GM12892 (cell line): ENCODE results near the gene AP2B1.

Source experiments
- POLR2A ChIP-seq: IDR thresholded peaks from 2 replicates; pipeline ENCODE4 v1.6.1; 2011; ENCODE audit warnings: low read depth, low read length, control low read depth
- POLR2AphosphoS5 ChIP-seq: IDR thresholded peaks from 2 replicates; pipeline ENCODE4 v1.6.1; 2011; ENCODE audit warnings: low read depth, low read length, control low read depth
- TAF1 ChIP-seq: IDR thresholded peaks from 2 replicates; pipeline ENCODE4 v1.6.1; 2011; ENCODE audit warnings: low read depth, mild to moderate bottlenecking, control low read depth, low read length, borderline replicate concordance

GRCh38 chr17:35578929-35579432 is 8.1 kb upstream of the AP2B1 start:
- TF ChIP-seq POLR2A (no peak), POLR2AphosphoS5 (no peak), TAF1 (no peak)
